ENCODE measurements around the gene METAP2. TPM values are rescaled to one million over a fixed set of nuclear protein-coding genes. Genes with fewer than 3 reads are reported as not detected.

METAP2 gene
- polyA plus RNA-seq, 1 experiment, result 135 TPM

- no peaks in the 10 kb centered on the region for H3K27me3 ChIP-seq (ENCODE audit: control insufficient read depth, insufficient read depth, low read length)
- no peak overlapping the region for H3K27ac ChIP-seq (ENCODE audit: low read depth, low read length)
- CTCF ChIA-PET, result interaction anchor here (0.6 to 2.6 kb wide), 6 partner anchors 36 to 466 kb away, joined by 3 to 10 read pairs (median 3); partner anchors contain the start of genes NR2C1 and VEZT
- no peak for DNase-seq (ENCODE audit: low read depth, low spot score)
- no peak overlapping the region for H3K4me3 ChIP-seq (ENCODE audit: low read depth, low read length)
- no peak for TF ChIP-seq CTCF (IDR thresholded peaks at IDR 0.05; ENCODE audit: low read depth, low read length)
- POLR2A ChIA-PET, result interaction anchor here (1.3 kb wide), 1 partner anchor 9 kb away, joined by 6 read pairs; no protein-coding TSS in a partner anchor
- peaks cover under 1% of the 10 kb centered on the region; the same call in 1 of the 2 replicates for H3K9me3 ChIP-seq (ENCODE audit: control insufficient read depth, insufficient read depth, low read length)
These were observed 64.7 kb downstream of the METAP2 start for GRCh38 chr12:95538656-95539055.

DNA sequence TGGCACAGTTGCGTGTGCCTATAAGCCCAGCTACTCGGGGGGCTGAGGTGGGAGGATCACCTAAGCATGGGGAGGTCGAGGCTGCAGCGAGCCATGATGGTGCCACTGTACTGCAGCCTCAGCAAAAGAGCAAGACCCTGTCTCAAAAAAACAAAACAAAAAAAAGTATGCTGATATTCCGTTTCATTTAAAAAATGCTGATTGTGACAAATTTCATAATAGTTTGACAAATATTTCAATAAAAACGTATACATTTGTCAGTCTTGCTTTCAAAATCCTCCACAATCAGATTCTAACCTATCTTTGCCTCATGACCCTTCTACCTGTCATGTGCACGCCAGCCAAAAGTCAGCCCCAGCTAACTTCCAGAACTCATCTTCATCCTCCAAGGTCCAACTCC is 67.5 kb downstream of the METAP2 start:
- Histone ChIP-seq H3K9me3 (ENCODE audit: control insufficient read depth, insufficient read depth, low read length) (peaks cover 3% of the 10 kb centered on the region; the same call in 1 of the 2 replicates), H3K27ac (ENCODE audit: low read depth, low read length) (no peak overlapping the region), H3K4me3 (ENCODE audit: low read depth, low read length) (no peak overlapping the region), H3K27me3 (ENCODE audit: control insufficient read depth, insufficient read depth, low read length) (no peaks in the 10 kb centered on the region)
- DNase-seq (ENCODE audit: low read depth, low spot score), result no peak
- POLR2A ChIA-PET, result no interaction called here
- CTCF ChIA-PET, result no interaction called here
- no peak for TF ChIP-seq CTCF (IDR thresholded peaks at IDR 0.05; ENCODE audit: low read depth, low read length)

- TF ChIP-seq CTCF (IDR thresholded peaks at IDR 0.05; ENCODE audit: low read depth, low read length), result no peak
- Histone ChIP-seq H3K9me3 (ENCODE audit: control insufficient read depth, insufficient read depth, low read length) (peaks cover 3% of the 10 kb centered on the region; the same call in 1 of the 2 replicates), H3K27me3 (ENCODE audit: control insufficient read depth, insufficient read depth, low read length) (no peaks in the 10 kb centered on the region), H3K4me3 (ENCODE audit: low read depth, low read length) (no peak overlapping the region), H3K27ac (ENCODE audit: low read depth, low read length) (no peak overlapping the region)
- DNase-seq (ENCODE audit: low read depth, low spot score), result no peak
- ChIA-PET POLR2A (no interaction called here), CTCF (interaction anchor here (0.9 to 1.8 kb wide), 2 partner anchors 32 to 207 kb away, joined by 5 to 6 read pairs; no protein-coding TSS in a partner anchor)
These were observed 69.4 kb downstream of the METAP2 start for GRCh38 chr12:95543305-95543704.

GRCh38 chr12:95544756-95545155 is 70.8 kb downstream of the METAP2 start:
- no peak for TF ChIP-seq CTCF (IDR thresholded peaks at IDR 0.05; ENCODE audit: low read depth, low read length)
- no peaks in the 10 kb centered on the region for H3K27me3 ChIP-seq (ENCODE audit: control insufficient read depth, insufficient read depth, low read length)
- CTCF ChIA-PET, result interaction anchor here (0.9 to 1.4 kb wide), 2 partner anchors 10 to 30 kb away, joined by 3 to 14 read pairs; no protein-coding TSS in a partner anchor
- POLR2A ChIA-PET, result interaction anchor here (0.6 to 1.3 kb wide), 3 partner anchors 69 to 561 kb away, joined by 3 to 7 read pairs (median 3); partner anchors contain the start of gene METAP2
- H3K27ac ChIP-seq (ENCODE audit: low read depth, low read length), result no peak overlapping the region
- no peak overlapping the region for H3K4me3 ChIP-seq (ENCODE audit: low read depth, low read length)
- H3K9me3 ChIP-seq (ENCODE audit: control insufficient read depth, insufficient read depth, low read length), result peaks cover 6% of the 10 kb centered on the region; the same call in 1 of the 2 replicates
- DNase-seq (ENCODE audit: low read depth, low spot score), result no peak

DNA sequence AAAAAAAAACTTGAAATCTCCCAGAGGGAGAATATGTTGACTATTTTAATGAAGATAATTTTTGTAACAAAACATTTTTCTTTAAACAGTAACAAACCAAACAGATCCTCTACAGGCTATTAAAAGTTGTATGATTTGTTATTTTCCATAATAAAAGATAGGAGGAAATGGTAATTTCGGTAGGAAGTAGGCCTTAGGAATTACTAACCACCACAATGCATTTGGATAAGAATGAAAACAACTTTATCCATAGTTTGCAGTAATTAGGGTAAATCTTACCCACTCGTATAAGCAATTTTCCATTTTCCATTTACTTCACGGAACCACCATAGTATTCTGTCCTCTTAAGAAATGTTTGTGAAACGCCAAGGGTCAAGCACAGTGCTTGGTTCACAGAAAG is 71.4 kb downstream of the METAP2 start:
- no peak for TF ChIP-seq CTCF (IDR thresholded peaks at IDR 0.05; ENCODE audit: low read depth, low read length)
- peak overlapping the region; percentile 25 for H3K4me3 ChIP-seq (ENCODE audit: low read depth, low read length)
- H3K9me3 ChIP-seq (ENCODE audit: control insufficient read depth, insufficient read depth, low read length), result peaks cover 6% of the 10 kb centered on the region; the same call in 1 of the 2 replicates
- peak overlapping the region; percentile 52 for H3K27ac ChIP-seq (ENCODE audit: low read depth, low read length)
- no peaks in the 10 kb centered on the region for H3K27me3 ChIP-seq (ENCODE audit: control insufficient read depth, insufficient read depth, low read length)
- POLR2A ChIA-PET, result interaction anchor here (1.3 kb wide), 1 partner anchor 561 kb away, joined by 3 read pairs; no protein-coding TSS in a partner anchor
- CTCF ChIA-PET, result interaction anchor here (0.7 to 1.4 kb wide), 3 partner anchors 11 to 30 kb away, joined by 3 to 14 read pairs (median 3); no protein-coding TSS in a partner anchor
- no peak for DNase-seq (ENCODE audit: low read depth, low spot score)
